ENCODE data around the gene AXL.
"Not testable (repeated sequence)": the region's sequence is repeated elsewhere in the genome, so short reads cannot be mapped to it uniquely, and the experiment has no call there.

DNA sequence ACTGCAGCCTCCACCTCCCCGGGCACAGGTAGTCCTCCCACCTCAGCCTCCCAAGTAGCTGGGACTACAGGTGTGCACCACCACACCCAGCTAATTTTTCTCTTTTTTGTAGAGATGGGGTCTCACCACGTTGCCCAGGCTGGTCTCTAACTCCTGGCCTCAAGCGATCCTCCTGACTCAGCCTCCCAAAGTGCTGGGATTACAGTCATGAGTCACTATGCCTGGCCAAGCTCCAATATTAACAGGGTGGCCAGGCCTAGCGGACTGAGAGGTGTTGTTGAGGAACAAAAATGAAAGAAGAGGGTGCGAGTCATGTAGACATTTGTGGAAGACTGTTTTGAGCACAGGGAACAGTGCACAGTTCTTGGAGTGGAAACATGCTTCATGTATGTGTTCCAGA, 10.3 kb downstream of the AXL start:
- not testable (repeated sequence) for TF ChIP-seq CTCF (IDR thresholded peaks at IDR 0.05; ENCODE audit: borderline replicate concordance, extremely low read depth, low read length, poor library complexity, severe bottlenecking); EZH2 (IDR thresholded peaks at IDR 0.05; ENCODE audit: borderline replicate concordance, low read depth, low read length, severe bottlenecking)
